DOHH2 (cell line): ENCODE measurements around the gene SOSTDC1.

ENCODE experiments used
- H3F3A ChIP-seq: fragments of 200-600 bp; sonication (generic), shearing (Covaris generic); 2 replicates; pipeline ENCODE4 v1.6.0; 2016; ENCODE audit warnings: antibody characterized with exemption, mild to moderate bottlenecking; ENCODE audit not compliant: control insufficient read depth, insufficient read depth
- H3K27ac ChIP-seq: fragments of 200-600 bp; sonication (generic); 2 replicates; pipeline ENCODE4 v1.5.1; 2014; ENCODE audit warnings: low read depth, mild to moderate bottlenecking, low read length, moderate library complexity
- H3K27me3 ChIP-seq: fragments of 200-600 bp; sonication (generic); 2 replicates; pipeline ENCODE4 v1.6.1; 2014; ENCODE audit warnings: mild to moderate bottlenecking, low read length, mixed read lengths; ENCODE audit not compliant: control insufficient read depth
- H3K36me3 ChIP-seq: fragments of 200-600 bp; sonication (generic); 2 replicates; pipeline ENCODE4 v1.6.1; 2014; ENCODE audit warnings: mild to moderate bottlenecking, low read length, moderate library complexity, mixed read lengths; ENCODE audit not compliant: control insufficient read depth
- H3K4me1 ChIP-seq: fragments of 200-600 bp; sonication (generic); 2 replicates; pipeline ENCODE4 v1.6.1; 2014; ENCODE audit warnings: mild to moderate bottlenecking, low read length, mixed read lengths; ENCODE audit not compliant: control insufficient read depth
- H3K4me2 ChIP-seq: fragments of 200-600 bp; sonication (generic); 2 replicates; pipeline ENCODE4 v1.6.0; 2014; ENCODE audit warnings: mild to moderate bottlenecking, low read length, moderate library complexity
- H3K4me3 ChIP-seq: fragments of 200-600 bp; sonication (generic); 2 replicates; pipeline ENCODE4 v1.5.1; 2014; ENCODE audit warnings: mild to moderate bottlenecking, low read length, mixed read lengths
- H3K79me2 ChIP-seq: fragments of 200-600 bp; sonication (generic); 2 replicates; pipeline ENCODE4 v1.6.1; 2014; ENCODE audit warnings: mild to moderate bottlenecking, low read length, mixed read lengths; ENCODE audit not compliant: control insufficient read depth
- H3K9me2 ChIP-seq: fragments of 200-600 bp; sonication (generic); replicated peaks from 2 replicates; pipeline ENCODE4 v1.6.1; 2014; ENCODE audit warnings: mild to moderate bottlenecking, low read length, mixed read lengths; ENCODE audit not compliant: control insufficient read depth
- H3K9me3 ChIP-seq: fragments of 200-600 bp; sonication (generic); 2 replicates; pipeline ENCODE4 v1.6.1; 2014; ENCODE audit warnings: antibody characterized with exemption, low read length, mixed read lengths; ENCODE audit not compliant: control insufficient read depth, insufficient read depth
- H4K20me1 ChIP-seq: fragments of 200-600 bp; sonication (generic); 2 replicates; pipeline ENCODE4 v1.6.0; 2014; ENCODE audit warnings: low read depth, mild to moderate bottlenecking, antibody characterized with exemption, low read length, moderate library complexity; ENCODE audit not compliant: control insufficient read depth, insufficient read depth
- CTCF ChIP-seq: fragments of 200-600 bp; sonication (generic); IDR thresholded peaks from one replicate; pipeline ENCODE4 v1.5.1; 2014; ENCODE audit warnings: antibody characterized with exemption, mild to moderate bottlenecking, low read depth, low read length; ENCODE audit not compliant: poor library complexity, severe bottlenecking
- EZH2phosphoT487 ChIP-seq: fragments of 200-600 bp; sonication (generic); IDR thresholded peaks from 2 replicates; pipeline ENCODE4 v1.6.1; 2017; ENCODE audit warnings: borderline replicate concordance, mild to moderate bottlenecking, antibody characterized with exemption, low read length, moderate library complexity, mixed read lengths

Gene SOSTDC1

GRCh38 chr7:16420329-16420648 is 45.2 kb downstream of the SOSTDC1 start:
- no peaks in the 10 kb centered on the region for H4K20me1 ChIP-seq
- H3K4me2 ChIP-seq, result peak overlapping the region; percentile 93
- TF ChIP-seq EZH2phosphoT487 (no peak), CTCF (no peak)
- no peaks in the 10 kb centered on the region; the same call in 1 of the 2 replicates for H3F3A ChIP-seq
- H3K9me2 ChIP-seq, result no peaks in the 10 kb centered on the region
- H3K9me3 ChIP-seq, result no peaks in the 10 kb centered on the region
- peaks cover 38% of the 10 kb centered on the region for H3K4me1 ChIP-seq
- peak overlapping the region; percentile 84 for H3K4me3 ChIP-seq
- H3K27me3 ChIP-seq, result no peaks in the 10 kb centered on the region
- H3K27ac ChIP-seq, result peak overlapping the region; percentile 61
- H3K36me3 ChIP-seq, result no peaks in the 10 kb centered on the region
- no peaks in the 10 kb centered on the region for H3K79me2 ChIP-seq

GRCh38 chr7:16419859-16420258 is 45.7 kb downstream of the SOSTDC1 start:
- Histone ChIP-seq H3F3A (no peaks in the 10 kb centered on the region; the same call in 1 of the 2 replicates), H3K27me3 (no peaks in the 10 kb centered on the region), H3K4me2 (peak overlapping the region; percentile 93), H4K20me1 (no peaks in the 10 kb centered on the region), H3K9me2 (no peaks in the 10 kb centered on the region), H3K4me1 (peaks cover 38% of the 10 kb centered on the region), H3K27ac (no peak overlapping the region), H3K36me3 (no peaks in the 10 kb centered on the region), H3K79me2 (no peaks in the 10 kb centered on the region), H3K9me3 (no peaks in the 10 kb centered on the region), H3K4me3 (peak overlapping the region; percentile 84)
- TF ChIP-seq EZH2phosphoT487 (no peak), CTCF (no peak)

DNA sequence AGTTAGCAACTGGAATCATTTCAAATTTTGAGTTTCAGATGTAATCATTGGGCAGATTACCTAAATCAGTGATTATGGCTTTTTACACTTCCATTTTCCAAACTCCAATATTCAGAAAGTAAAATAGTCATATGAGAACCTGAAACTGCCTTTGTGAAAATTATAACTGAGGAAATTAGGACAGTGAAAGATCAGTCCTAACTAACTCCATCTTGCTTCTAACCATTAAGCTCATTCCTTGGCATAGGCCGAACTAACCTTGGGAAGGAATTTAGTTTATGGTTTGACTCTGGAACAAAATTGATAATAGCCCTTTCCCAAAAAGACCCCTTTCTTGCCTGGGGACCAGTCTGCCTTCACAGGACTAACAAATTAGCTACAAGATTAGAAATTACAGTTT is 46.4 kb downstream of the SOSTDC1 start:
- H3K27ac ChIP-seq, result no peak overlapping the region
- no peaks in the 10 kb centered on the region for H3K36me3 ChIP-seq
- no peaks in the 10 kb centered on the region for H3K9me2 ChIP-seq
- H4K20me1 ChIP-seq, result no peaks in the 10 kb centered on the region
- H3K4me2 ChIP-seq, result no peak overlapping the region
- no peak overlapping the region for H3K4me3 ChIP-seq
- H3F3A ChIP-seq, result no peaks in the 10 kb centered on the region; the same call in 1 of the 2 replicates
- peaks cover 38% of the 10 kb centered on the region for H3K4me1 ChIP-seq
- no peaks in the 10 kb centered on the region for H3K27me3 ChIP-seq
- H3K9me3 ChIP-seq, result no peaks in the 10 kb centered on the region
- no peaks in the 10 kb centered on the region for H3K79me2 ChIP-seq
- no peak for TF ChIP-seq CTCF
- TF ChIP-seq EZH2phosphoT487, result no peak

GRCh38 chr7:16417906-16418305 is 47.6 kb downstream of the SOSTDC1 start:
- TF ChIP-seq EZH2phosphoT487 (no peak), CTCF (no peak)
- no peaks in the 10 kb centered on the region for H3K36me3 ChIP-seq
- no peak overlapping the region for H3K4me3 ChIP-seq
- H3K27ac ChIP-seq, result no peak overlapping the region
- H3K9me2 ChIP-seq, result no peaks in the 10 kb centered on the region
- no peaks in the 10 kb centered on the region; the same call in 1 of the 2 replicates for H3F3A ChIP-seq
- no peaks in the 10 kb centered on the region for H4K20me1 ChIP-seq
- peaks cover 38% of the 10 kb centered on the region for H3K4me1 ChIP-seq
- no peaks in the 10 kb centered on the region for H3K9me3 ChIP-seq
- H3K4me2 ChIP-seq, result no peak overlapping the region
- no peaks in the 10 kb centered on the region for H3K79me2 ChIP-seq
- H3K27me3 ChIP-seq, result no peaks in the 10 kb centered on the region
